Spleen (tissue), 11 donors: ENCODE measurements around the gene POLN. TPM values are rescaled to one million over a fixed set of nuclear protein-coding genes. Genes with fewer than 3 reads are reported as not detected.

Experiments used
- DNase-seq: peaks from one replicate; pipeline ENCODE4 v3.0.0-alpha.2; 2020
- H3K27ac ChIP-seq, 8 donors: fragments of 200-600 bp; sonication (generic) in 7 of 8; 1 replicate in 4 of 8; 2 replicates in 4 of 8; pipeline versions ENCODE4 v1.5.0 to v1.8.0; 2016 to 2021; ENCODE audit warnings: inconsistent platforms in 4 of 8, mild to moderate bottlenecking in 4 of 8, moderate library complexity in 1 of 8
- H3K27me3 ChIP-seq, 7 donors: fragments of 200-600 bp; sonication (generic) in 6 of 7; replicated peaks in 1 of 7; 1 replicate in 4 of 7; 2 replicates in 3 of 7; pipeline versions ENCODE4 v1.5.0 to v1.8.0; 2016 to 2021; ENCODE audit warnings: inconsistent platforms in 3 of 7, mild to moderate bottlenecking in 1 of 7
- H3K36me3 ChIP-seq, 6 donors: fragments of 200-600 bp; sonication (generic) in 5 of 6; 1 replicate in 4 of 6; 2 replicates in 2 of 6; pipeline versions ENCODE4 v1.5.0 to v1.8.0; 2016 to 2021; ENCODE audit warnings: inconsistent platforms in 2 of 6
- H3K4me1 ChIP-seq, 6 donors: fragments of 200-600 bp; sonication (generic) in 5 of 6; 1 replicate in 3 of 6; 2 replicates in 3 of 6; pipeline versions ENCODE4 v1.5.0 to v1.8.0; 2016 to 2021; ENCODE audit warnings: inconsistent platforms in 3 of 6
- H3K4me3 ChIP-seq, 8 donors: fragments of 200-600 bp; sonication (generic) in 7 of 8; 1 replicate in 4 of 8; 2 replicates in 4 of 8; pipeline versions ENCODE4 v1.5.0 to v1.8.0; 2016 to 2021; ENCODE audit warnings: inconsistent platforms in 4 of 8, mild to moderate bottlenecking in 4 of 8, moderate library complexity in 2 of 8
- H3K9me3 ChIP-seq, 8 donors: fragments of 200-600 bp; sonication (generic) in 7 of 8; 1 replicate in 4 of 8; 2 replicates in 4 of 8; pipeline versions ENCODE4 v1.5.0 to v1.8.0; 2016 to 2021; ENCODE audit warnings: inconsistent platforms in 4 of 8
- CTCF ChIP-seq, 11 experiments: fragments of 200-600 bp in 7 of 11; fragments of 450-650 bp in 4 of 11; sonication (generic) in 4 of 11; IDR thresholded peaks in 8 of 11; conservative IDR thresholded peaks in 3 of 11; 1 replicate in 7 of 11; 2 replicates in 4 of 11; pipeline versions ENCODE4 v1.4.0 to v1.8.0; 2016 to 2021; ENCODE audit warnings: antibody characterized with exemption in 11 of 11, inconsistent platforms in 4 of 11, mild to moderate bottlenecking in 1 of 11
- POLR2A ChIP-seq, 3 donors: fragments of 450-650 bp; IDR thresholded peaks; one replicate each; pipeline ENCODE4 v1.5.1; 2017; ENCODE audit warnings: antibody characterized with exemption in 3 of 3, mild to moderate bottlenecking in 1 of 3
- POLR2AphosphoS5 ChIP-seq, 3 donors: sonication (generic); formaldehyde crosslinking; IDR thresholded peaks; one replicate each; pipeline ENCODE4 v1.5.1; 2017; ENCODE audit warnings: antibody characterized with exemption in 3 of 3
- intact Hi-C: fragments of 100-400 bp; cut with DNase I; formaldehyde crosslinking; loops from one replicate; pipeline ENCODE4 v1.15.0; 2023; ENCODE audit warnings: low total_unique reads
- polyA plus RNA-seq, 3 donors: library from polyadenylated mRNA; stranded (reverse); fragments of 200-250 nt; gene quantifications; one replicate each; pipeline ENCODE4 v1.2.1, GENCODE V29; 2013
- small RNA-seq, 4 donors: library from RNA; depleted of rRNA; stranded (forward); fragments of <200 nt; gene quantifications; one replicate each; pipeline ENCODE3, GENCODE V24; 2016
- total RNA-seq, 7 donors: library from RNA; depleted of rRNA in 3 of 7; stranded (reverse); fragments of >200 nt in 3 of 7; fragmentation: NEBNext Ultra II Directional in 4 of 7; extraction: Animal tissue kit (Norgen Biotek cat#: 25700) in 4 of 7; gene quantifications; one replicate each; pipeline versions ENCODE4 v1.1.0 to v1.2.1, GENCODE V29; 2016 to 2021
- donor health status: healthy with polysubstance abuse.
- donor health status: DM: no; HTN: no; CAD: no; lungs with moderate emphysema.
- donor health status: DM: no; HTN: no; CAD: no.
- donor health status: Bipolar disorder and iron deficiency.
- donor health status: healthy.
- donor health status: DM: no; HTN: no; CAD: no.
- donor health status: DM: yes; HTN: yes; CAD: no.

POLN gene
- total and polyA plus RNA-seq, 10 donors: 1.2 to 3.5 (median 2.5) TPM

GRCh38 chr4:2025817-2026216, 216.1 kb downstream of the POLN start:
- Histone ChIP-seq H3K4me3 (no peak overlapping the region), H3K27me3 (peaks cover 0 to 47% (median 7%) of the 10 kb centered on the region in 7 donors), H3K36me3 (no peaks in the 10 kb centered on the region), H3K4me1 (no peaks in the 10 kb centered on the region), H3K9me3 (peaks cover 0 to 18% (median 12%) of the 10 kb centered on the region in 8 donors), H3K27ac (no peak overlapping the region)
- DNase-seq: no peak
- TF ChIP-seq POLR2AphosphoS5 (IDR thresholded peaks at IDR 0.05) (no peak), POLR2A (IDR thresholded peaks at IDR 0.05) (no peak), CTCF (IDR thresholded peaks at IDR 0.05 in 8 of 11, conservative IDR thresholded peaks at IDR 0.05 in 3 of 11) (no peak)
- intact Hi-C loops: no loop called here

GRCh38 chr4:2024683-2025082, 217.2 kb downstream of the POLN start:
- no peak for DNase-seq
- H3K4me1 ChIP-seq: no peaks in the 10 kb centered on the region
- no peak overlapping the region for H3K27ac ChIP-seq
- H3K9me3 ChIP-seq: peaks cover 0 to 18% (median 12%) of the 10 kb centered on the region in 8 donors
- H3K36me3 ChIP-seq: no peaks in the 10 kb centered on the region
- H3K27me3 ChIP-seq: peaks cover 0 to 50% (median 7%) of the 10 kb centered on the region in 7 donors
- H3K4me3 ChIP-seq: no peak overlapping the region
- intact Hi-C loops: no loop called here
- TF ChIP-seq CTCF (IDR thresholded peaks at IDR 0.05 in 8 of 11, conservative IDR thresholded peaks at IDR 0.05 in 3 of 11) (no peak), POLR2A (IDR thresholded peaks at IDR 0.05) (no peak), POLR2AphosphoS5 (IDR thresholded peaks at IDR 0.05) (no peak)

Small RNA genes lying within 50 kb of the gene (small RNA-seq; reads per million reads assigned to genes)
- gene COX6B1P5: 0 reads per million in 4 donors

Other genes starting within 250 kb of the POLN start
- 10 to 100 TPM; 20.2 to 36.6 (median 31.5) TPM for gene NELFA, start 233.1 kb downstream of the POLN start, total RNA-seq
- 10 to 100 TPM; 19.9 to 29.6 (median 20.1) TPM for gene NELFA, start 233.1 kb downstream of the POLN start, polyA plus RNA-seq
- 1 to 10 TPM in 4 of 7 donors, under 1 TPM in 3; 0.50 to 3.1 (median 1.3) TPM for gene NAT8L, start 182.8 kb downstream of the POLN start, total RNA-seq
- gene NAT8L, start 182.8 kb downstream of the POLN start, polyA plus RNA-seq: under 1 TPM; 0.13 to 0.80 (median 0.29) TPM
- gene HAUS3, start within 50 bp of the POLN start, total RNA-seq: 10 to 100 TPM; 16.2 to 22.4 (median 19.2) TPM
- 10 to 100 TPM; 10.3 to 15.0 (median 13.0) TPM for gene HAUS3, start within 50 bp of the POLN start, polyA plus RNA-seq
- 100 to 1,000 TPM in 5 of 7 donors, 10 to 100 TPM in 2; 51.8 to 128 (median 112) TPM for gene MXD4, start 20.0 kb upstream of the POLN start, total RNA-seq
- gene MXD4, start 20.0 kb upstream of the POLN start, polyA plus RNA-seq: 100 to 1,000 TPM in 1 of 3 donors, 10 to 100 TPM in 2; 36.0 to 103 (median 38.4) TPM
- gene ZFYVE28, start 176.5 kb upstream of the POLN start, total RNA-seq: 10 to 100 TPM; 11.2 to 31.3 (median 15.7) TPM
- gene ZFYVE28, start 176.5 kb upstream of the POLN start, polyA plus RNA-seq: 1 to 10 TPM; 2.7 to 8.5 (median 7.8) TPM
- under 1 TPM in 1 of 7 donors, not detected in 6; 0.22 TPM for gene CFAP99, start 176.8 kb upstream of the POLN start, total RNA-seq
- gene CFAP99, start 176.8 kb upstream of the POLN start, polyA plus RNA-seq: under 1 TPM in 1 of 3 donors, not detected in 2; 0.13 TPM
- 10 to 100 TPM; 57.4 to 82.5 (median 66.4) TPM for gene RNF4, start 227.0 kb upstream of the POLN start, total RNA-seq
- gene RNF4, start 227.0 kb upstream of the POLN start, polyA plus RNA-seq: 10 to 100 TPM; 22.0 to 35.4 (median 24.0) TPM